A549 (cell line): Measurements from ENCODE around the gene PTPN4. TPM values are rescaled to one million over a fixed set of nuclear protein-coding genes. Genes with fewer than 3 reads are reported as not detected.
A peak's percentile ranks its signal among the peaks of the same experiment; 100 is the strongest.
"Not testable (repeated sequence)": the region's sequence is repeated elsewhere in the genome, so short reads cannot be mapped to it uniquely, and the experiment has no call there.

Experiments
- ATAC-seq, 2 experiments: fragments of 200-7000 bp in 1 of 2; fragments of >200 bp in 1 of 2; cut with Nextera tagmentation in 1 of 2; cut with Tn5 transposase in 1 of 2; 3 replicates each; pipeline versions ENCODE4 v1.8.0 to v1.9.1; 2018 to 2020; ENCODE audit warnings: mild to moderate bottlenecking in 1 of 2, moderate library complexity in 1 of 2
- CTCF ChIA-PET: fragments of 300-600 bp; sonication (Branson Sonifier 250); formaldehyde crosslinking; extraction: SDS; loops from one replicate; lab custom pipeline; 2021; ENCODE audit warnings: antibody characterized with exemption, inconsistent platforms; lab: Yijun Ruan, JAX
- POLR2A ChIA-PET: fragments of 350-600 bp; formaldehyde crosslinking; extraction: SDS; loops from one replicate; lab custom pipeline; 2021; ENCODE audit warnings: antibody characterized with exemption, inconsistent platforms; lab: Yijun Ruan, JAX
- DNase-seq, 2 experiments: peaks; one replicate each; pipeline versions ENCODE4 v3.0.0 to v3.0.0-alpha.2; 2011 to 2016; ENCODE audit warnings: low read depth in 1 of 2, low spot score in 1 of 2
- FAIRE-seq: peaks from 2 replicates; lab custom pipeline; 2011; peaks lifted over from hg19 to GRCh38; lab: Jason Lieb, UNC
- H3K27ac ChIP-seq, 2 experiments: fragments of >200 bp; sonication (Bioruptor Twin); formaldehyde crosslinking; 3 replicates each; pipeline ENCODE4 v1.5.1; 2016 to 2017
- H3K4me1 ChIP-seq: fragments of >200 bp; sonication (Bioruptor Twin); formaldehyde crosslinking; 3 replicates; pipeline ENCODE4 v1.6.1; 2016
- H3K4me2 ChIP-seq: fragments of >200 bp; sonication (Bioruptor Twin); formaldehyde crosslinking; 3 replicates; pipeline ENCODE4 v1.6.1; 2016
- H3K4me3 ChIP-seq: fragments of >200 bp; sonication (Bioruptor Twin); formaldehyde crosslinking; 3 replicates; pipeline ENCODE4 v1.5.1; 2016
- H3K9me3 ChIP-seq: fragments of >200 bp; sonication (Bioruptor Twin); formaldehyde crosslinking; 3 replicates; pipeline ENCODE4 v1.6.1; 2016
- BHLHE40 ChIP-seq: IDR thresholded peaks from 2 replicates; pipeline ENCODE4 v1.6.1; 2012; ENCODE audit warnings: low read depth, low read length, inconsistent platforms
- HDAC2 ChIP-seq: fragments of 200-600 bp; sonication (generic); IDR thresholded peaks from 2 replicates; pipeline ENCODE4 v1.6.1; 2016
- HEYL ChIP-seq: fragments of 250-450 bp; sonication (Bioruptor Pico); IDR thresholded peaks from 2 replicates; pipeline ENCODE4 v1.8.0; 2021; ENCODE audit warnings: mild to moderate bottlenecking, moderate library complexity
- HOXB13 ChIP-seq: fragments of 250-450 bp; sonication (Bioruptor Pico); IDR thresholded peaks from 2 replicates; pipeline ENCODE4 v1.5.0; 2020; ENCODE audit warnings: low read depth, mild to moderate bottlenecking, moderate library complexity
- JUNB ChIP-seq: fragments of >200 bp; sonication (Bioruptor Twin); formaldehyde crosslinking; IDR thresholded peaks from 2 replicates; pipeline ENCODE4 v1.6.1; 2016
- KDM5A ChIP-seq: fragments of 200-600 bp; sonication (generic); IDR thresholded peaks from 2 replicates; pipeline ENCODE4 v1.6.1; 2016; ENCODE audit warnings: antibody characterized with exemption, mild to moderate bottlenecking
- MAFK ChIP-seq: fragments of 450-650 bp; IDR thresholded peaks from 2 replicates; pipeline ENCODE4 v1.6.1; 2014; ENCODE audit not compliant: partially characterized antibody
- MYC ChIP-seq: IDR thresholded peaks from 2 replicates; pipeline ENCODE4 v1.6.1; 2012; ENCODE audit warnings: mild to moderate bottlenecking, inconsistent platforms, low read length, improper control_type of control experiment, borderline replicate concordance
- NFE2L2 ChIP-seq: fragments of 150-350 bp; conservative IDR thresholded peaks from 2 replicates; pipeline ENCODE4 v1.6.1; 2014; ENCODE audit warnings: low read length
- NPAS2 ChIP-seq: fragments of 250-450 bp; sonication (Bioruptor Pico); IDR thresholded peaks from 2 replicates; pipeline ENCODE4 v1.8.0; 2022; ENCODE audit warnings: mild to moderate bottlenecking, moderate library complexity, borderline replicate concordance
- NR3C1 ChIP-seq: fragments of >200 bp; sonication (Bioruptor Twin); formaldehyde crosslinking; IDR thresholded peaks from 3 replicates; pipeline ENCODE4 v1.6.1; 2017
- POLR2AphosphoS2 ChIP-seq: conservative IDR thresholded peaks from 2 replicates; pipeline ENCODE4 v1.6.1; 2012; ENCODE audit warnings: low read length, improper control_type of control experiment, inconsistent platforms
- RAD21 ChIP-seq, 2 experiments: fragments of >200 bp in 1 of 2; sonication (Bioruptor Twin) in 1 of 2; formaldehyde crosslinking in 1 of 2; IDR thresholded peaks in 1 of 2; conservative IDR thresholded peaks in 1 of 2; 2 replicates in 1 of 2; 3 replicates in 1 of 2; pipeline ENCODE4 v1.6.1; 2012 to 2018; ENCODE audit warnings: inconsistent platforms in 1 of 2
- RCOR1 ChIP-seq: fragments of 150-350 bp; IDR thresholded peaks from 2 replicates; pipeline ENCODE4 v1.6.1; 2014; ENCODE audit warnings: antibody characterized with exemption, low read length, low read depth
- RFX5 ChIP-seq: fragments of 450-650 bp; IDR thresholded peaks from 2 replicates; pipeline ENCODE4 v1.7.1; 2014; ENCODE audit warnings: antibody characterized with exemption, mild to moderate bottlenecking, moderate library complexity
- TFCP2L1 ChIP-seq: fragments of 250-450 bp; sonication (Bioruptor Pico); IDR thresholded peaks from 2 replicates; pipeline ENCODE4 v1.5.0; 2021; ENCODE audit warnings: mild to moderate bottlenecking
- TP53 ChIP-seq: fragments of 250-450 bp; sonication (Bioruptor Pico); IDR thresholded peaks from 2 replicates; pipeline ENCODE4 v1.5.0; 2021; ENCODE audit warnings: mild to moderate bottlenecking, moderate library complexity
- ZC3H11A ChIP-seq: fragments of 450-650 bp; IDR thresholded peaks from 2 replicates; pipeline ENCODE4 v1.6.1; 2014; ENCODE audit warnings: antibody characterized with exemption, mild to moderate bottlenecking
- ZNF302 ChIP-seq: fragments of 250-450 bp; sonication (Bioruptor Pico); IDR thresholded peaks from 2 replicates; pipeline ENCODE4 v1.9.0; 2021; ENCODE audit warnings: inconsistent platforms, mild to moderate bottlenecking, moderate library complexity
- WGBS: methylation state at CpG from one replicate; pipeline ENCODE4 v1.1.6; 2017; ENCODE audit errors: missing lambda C conversion rate; 5-methylcytosine and 5-hydroxymethylcytosine counted together
- polyA plus RNA-seq, 4 experiments: library from polyadenylated mRNA; depleted of rRNA in 3 of 4; stranded (reverse); fragments of >200 nt; fragmentation: RNase III in 1 of 4; extraction: RNeasy Plus Mini Kit Qiagen cat#74134 plus additional on column Dnase treatment in 1 of 4; gene quantifications; 2 replicates in 3 of 4; 3 replicates in 1 of 4; pipeline ENCODE4 v1.2.3, GENCODE V29; 2011 to 2017
- TF ChIP-seq, protein P1 (sequence below): fragments of 450-650 bp; IDR thresholded peaks from 2 replicates; pipeline ENCODE4 v1.6.1; 2014; ENCODE audit warnings: antibody characterized with exemption
- TF ChIP-seq, protein P2 (sequence below): fragments of >200 bp; sonication (Bioruptor Twin); formaldehyde crosslinking; IDR thresholded peaks from 2 replicates; pipeline ENCODE4 v1.6.1; 2016
- TF ChIP-seq, protein P3 (sequence below): IDR thresholded peaks from 2 replicates; pipeline ENCODE4 v1.6.1; 2012; ENCODE audit warnings: low read depth, borderline replicate concordance
- TF ChIP-seq, protein P4 (sequence below): fragments of 250-450 bp; sonication (Bioruptor Pico); IDR thresholded peaks from 2 replicates; pipeline ENCODE4 v1.5.0; 2021; ENCODE audit warnings: mild to moderate bottlenecking, moderate library complexity, borderline replicate concordance

The PTPN4 gene
- polyA plus RNA-seq, 2 of the 4 experiments (the other 2 are of a cell fraction), result 14.5 to 36.6 TPM

DNA sequence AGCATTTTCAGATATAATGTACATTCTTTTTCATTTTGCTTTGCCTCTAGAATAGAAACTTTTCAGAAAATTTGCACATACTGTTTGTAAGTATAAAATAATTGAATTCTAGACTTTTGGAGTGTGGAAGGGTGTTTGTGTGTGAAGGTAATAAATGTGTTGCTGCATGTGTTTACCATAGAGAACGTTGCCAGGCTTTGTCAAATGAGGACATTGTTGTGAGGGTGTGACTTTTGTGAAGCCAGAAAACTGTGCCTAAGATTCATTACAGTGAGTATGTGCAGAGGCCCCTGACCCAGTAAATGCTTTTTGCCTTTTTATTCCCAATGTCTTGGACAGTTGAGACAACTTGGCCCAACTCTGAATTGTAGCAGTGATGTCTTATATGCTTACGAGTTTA lies 222.8 kb downstream of the PTPN4 start:
- H3K4me2 ChIP-seq, result no peak overlapping the region
- peaks cover 7% of the 10 kb centered on the region for H3K4me1 ChIP-seq
- CTCF ChIA-PET, result interaction anchor here (1.1 kb wide), 1 partner anchor 192 kb away, joined by 3 read pairs; no protein-coding TSS in a partner anchor
- no peak overlapping the region for H3K4me3 ChIP-seq
- POLR2A ChIA-PET, result no interaction called here
- FAIRE-seq, result no peak
- no peaks in the 10 kb centered on the region for H3K9me3 ChIP-seq
- 65% methylated on average over 2 of the region's 2 CpGs for WGBS
- no peak for ATAC-seq
- H3K27ac ChIP-seq, result no peak overlapping the region
- DNase-seq, result no peak
- TF ChIP-seq RAD21 (conservative IDR thresholded peaks at IDR 0.05 in 1 of 2, IDR thresholded peaks at IDR 0.05 in 1 of 2) (no peak), ZNF302 (CRISPR knock-in tag) (no peak), TFCP2L1 (CRISPR knock-in tag) (no peak), MAFK (no peak), ZC3H11A (no peak), NFE2L2 (no peak), RCOR1 (no peak), TP53 (CRISPR knock-in tag) (no peak), HEYL (CRISPR knock-in tag) (no peak), NPAS2 (CRISPR knock-in tag) (no peak), HOXB13 (no peak), NR3C1 (no peak), POLR2AphosphoS2 (no peak)
- TF ChIP-seq, protein P1, sequence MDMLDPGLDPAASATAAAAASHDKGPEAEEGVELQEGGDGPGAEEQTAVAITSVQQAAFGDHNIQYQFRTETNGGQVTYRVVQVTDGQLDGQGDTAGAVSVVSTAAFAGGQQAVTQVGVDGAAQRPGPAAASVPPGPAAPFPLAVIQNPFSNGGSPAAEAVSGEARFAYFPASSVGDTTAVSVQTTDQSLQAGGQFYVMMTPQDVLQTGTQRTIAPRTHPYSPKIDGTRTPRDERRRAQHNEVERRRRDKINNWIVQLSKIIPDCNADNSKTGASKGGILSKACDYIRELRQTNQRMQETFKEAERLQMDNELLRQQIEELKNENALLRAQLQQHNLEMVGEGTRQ, result no peak
- TF ChIP-seq, protein P2, sequence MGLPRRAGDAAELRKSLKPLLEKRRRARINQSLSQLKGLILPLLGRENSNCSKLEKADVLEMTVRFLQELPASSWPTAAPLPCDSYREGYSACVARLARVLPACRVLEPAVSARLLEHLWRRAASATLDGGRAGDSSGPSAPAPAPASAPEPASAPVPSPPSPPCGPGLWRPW, result no peak
- TF ChIP-seq, protein P3, sequence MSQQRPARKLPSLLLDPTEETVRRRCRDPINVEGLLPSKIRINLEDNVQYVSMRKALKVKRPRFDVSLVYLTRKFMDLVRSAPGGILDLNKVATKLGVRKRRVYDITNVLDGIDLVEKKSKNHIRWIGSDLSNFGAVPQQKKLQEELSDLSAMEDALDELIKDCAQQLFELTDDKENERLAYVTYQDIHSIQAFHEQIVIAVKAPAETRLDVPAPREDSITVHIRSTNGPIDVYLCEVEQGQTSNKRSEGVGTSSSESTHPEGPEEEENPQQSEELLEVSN, result no peak

DNA sequence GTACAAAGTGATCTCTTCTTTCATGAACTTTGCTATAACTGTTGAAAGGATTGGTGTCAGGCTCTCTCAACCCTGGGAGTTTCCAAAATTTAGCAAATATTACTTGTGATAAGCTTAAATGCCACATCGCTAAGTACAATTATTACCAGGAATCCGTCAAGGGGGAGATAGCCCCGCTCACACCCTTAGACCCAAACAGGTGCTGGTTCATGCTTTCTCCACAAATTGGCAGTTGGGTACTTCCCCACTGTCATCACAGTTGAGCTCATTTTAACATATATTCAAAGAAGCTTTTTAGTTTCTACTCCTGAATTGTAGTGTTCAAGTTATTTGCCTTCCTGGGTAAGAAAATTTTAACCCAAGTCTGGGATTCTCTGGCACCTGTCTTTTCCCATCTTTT lies 223.4 kb downstream of the PTPN4 start:
- Histone ChIP-seq H3K4me1 (peaks cover 7% of the 10 kb centered on the region), H3K27ac (no peak overlapping the region)
- DNase-seq, result no peak
- 92% methylated on average over 3 of the region's 3 CpGs for WGBS
- TF ChIP-seq HDAC2 (no peak), MYC (no peak), JUNB (no peak), NPAS2 (CRISPR knock-in tag) (no peak), RCOR1 (no peak), HOXB13 (no peak)
- TF ChIP-seq, all 56 proteins: peak for 0
- H3K9me3 ChIP-seq, result no peaks in the 10 kb centered on the region
- no peak overlapping the region for H3K4me3 ChIP-seq
- POLR2A ChIA-PET, result no interaction called here
- H3K4me2 ChIP-seq, result no peak overlapping the region
- FAIRE-seq (no peak), ATAC-seq (no peak)
- CTCF ChIA-PET, result interaction anchor here (1.1 kb wide), 1 partner anchor 192 kb away, joined by 3 read pairs; no protein-coding TSS in a partner anchor

DNA sequence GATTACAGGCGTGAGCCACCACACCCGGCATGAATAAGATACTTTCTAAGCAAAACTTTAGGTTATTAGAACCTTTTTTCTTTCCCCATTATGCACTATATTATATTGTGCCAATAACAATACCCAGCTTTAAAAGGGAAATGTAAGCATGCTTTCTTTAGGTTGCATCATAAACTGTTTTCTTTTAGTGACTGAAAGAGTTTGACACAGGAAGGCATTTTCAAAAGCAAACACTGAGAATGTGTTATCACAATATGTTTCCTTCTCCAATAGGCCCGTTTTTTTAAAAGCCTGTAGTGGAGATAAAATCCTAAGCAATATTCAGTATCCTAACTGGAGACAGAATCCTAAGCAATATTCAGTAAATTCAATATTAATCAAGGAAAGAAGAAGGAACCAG lies 236.4 kb downstream of the PTPN4 start:
- Histone ChIP-seq H3K4me1 (peaks cover 7% of the 10 kb centered on the region; the same call in 1 of the 3 replicates), H3K27ac (peak overlapping the region; percentile 26 to 39; a peak in 4 of 6 replicates), H3K4me2 (no peak overlapping the region; the same call in 2 of the 3 replicates), H3K4me3 (no peak overlapping the region), H3K9me3 (no peaks in the 10 kb centered on the region)
- POLR2A ChIA-PET, result interaction anchor here (0.7 kb wide), 1 partner anchor 17 kb away, joined by 5 read pairs; the partner anchor contains the start of gene EPB41L5
- FAIRE-seq (no peak), ATAC-seq (no peak), DNase-seq (no peak)
- no peak for TF ChIP-seq MYC
- no peak for TF ChIP-seq BHLHE40
- TF ChIP-seq, protein P4, sequence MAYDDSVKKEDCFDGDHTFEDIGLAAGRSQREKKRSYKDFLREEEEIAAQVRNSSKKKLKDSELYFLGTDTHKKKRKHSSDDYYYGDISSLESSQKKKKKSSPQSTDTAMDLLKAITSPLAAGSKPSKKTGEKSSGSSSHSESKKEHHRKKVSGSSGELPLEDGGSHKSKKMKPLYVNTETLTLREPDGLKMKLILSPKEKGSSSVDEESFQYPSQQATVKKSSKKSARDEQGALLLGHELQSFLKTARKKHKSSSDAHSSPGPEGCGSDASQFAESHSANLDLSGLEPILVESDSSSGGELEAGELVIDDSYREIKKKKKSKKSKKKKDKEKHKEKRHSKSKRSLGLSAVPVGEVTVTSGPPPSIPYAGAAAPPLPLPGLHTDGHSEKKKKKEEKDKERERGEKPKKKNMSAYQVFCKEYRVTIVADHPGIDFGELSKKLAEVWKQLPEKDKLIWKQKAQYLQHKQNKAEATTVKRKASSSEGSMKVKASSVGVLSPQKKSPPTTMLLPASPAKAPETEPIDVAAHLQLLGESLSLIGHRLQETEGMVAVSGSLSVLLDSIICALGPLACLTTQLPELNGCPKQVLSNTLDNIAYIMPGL, result no peak
- TF ChIP-seq RFX5, result no peak
- TF ChIP-seq HEYL (CRISPR knock-in tag), result no peak
- TF ChIP-seq KDM5A, result no peak
- no peak for TF ChIP-seq JUNB
- TF ChIP-seq, protein P1, result no peak
- no peak for TF ChIP-seq NPAS2 (CRISPR knock-in tag)
- CTCF ChIA-PET, result no interaction called here
- WGBS, result 67% methylated on average over 3 of the region's 3 CpGs

DNA sequence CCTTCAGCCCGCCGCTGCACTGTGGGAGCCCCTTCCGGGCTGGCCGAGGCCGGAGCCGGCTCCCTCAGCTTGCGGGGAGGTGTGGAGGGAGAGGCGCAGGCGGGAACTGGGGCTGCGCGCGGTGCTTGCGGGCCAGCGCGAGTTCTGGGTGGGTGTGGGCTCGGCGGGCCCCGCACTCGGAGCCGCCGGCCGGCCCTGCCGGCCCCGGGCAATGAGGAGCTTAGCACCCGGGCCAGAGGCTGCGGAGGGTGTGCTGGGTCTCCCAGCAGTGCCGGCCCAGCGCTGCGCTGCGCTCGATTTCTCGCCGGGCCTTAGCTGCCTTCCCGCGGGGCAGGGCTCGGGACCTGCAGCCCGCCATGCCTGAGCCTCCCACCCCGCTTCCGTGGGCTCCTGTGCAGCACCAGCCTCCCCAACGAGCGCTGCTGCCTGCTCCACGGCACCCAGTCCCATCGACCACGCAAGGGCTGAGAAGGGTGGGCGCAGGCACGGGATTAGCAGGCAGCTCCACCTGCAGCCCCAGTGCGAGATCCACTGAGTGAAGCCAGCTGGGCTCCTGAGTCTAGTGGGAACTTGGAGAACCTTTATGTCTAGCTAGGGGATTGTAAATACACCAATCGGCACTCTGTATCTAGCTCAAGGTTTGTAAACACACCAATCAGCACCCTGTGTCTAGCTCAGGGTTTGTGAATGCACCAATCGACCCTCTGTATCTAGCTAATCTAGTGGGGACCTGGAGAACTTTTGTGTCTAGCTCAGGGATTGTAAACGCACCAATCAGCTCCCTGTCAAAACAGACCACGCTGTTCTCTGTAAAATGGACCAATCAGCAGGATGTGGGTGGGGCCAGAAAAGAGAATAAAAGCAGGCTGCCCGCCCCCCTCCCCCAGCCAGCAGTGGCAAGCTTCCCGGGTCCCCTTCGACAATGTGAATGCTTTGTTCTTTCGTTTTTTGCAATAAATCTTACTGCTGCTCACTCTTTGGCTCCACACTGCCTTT lies 237.5 kb downstream of the PTPN4 start:
- WGBS, result 80% methylated on average over 35 of the region's 55 CpGs
- DNase-seq, H3K27ac ChIP-seq, H3K9me3 ChIP-seq, H3K4me2 ChIP-seq, POLR2A ChIA-PET, H3K4me1 ChIP-seq, FAIRE-seq, ATAC-seq, H3K4me3 ChIP-seq: not testable (repeated sequence)
- CTCF ChIA-PET, result interaction anchor here (0.6 kb wide), 1 partner anchor 329 kb away, joined by 3 read pairs; no protein-coding TSS in a partner anchor
